Type B pancreatic cell (in vitro differentiated cells): ENCODE measurements around the gene TNN. TPM values are rescaled to one million over a fixed set of nuclear protein-coding genes. Genes with fewer than 3 reads are reported as not detected.

Experiments used
- DNase-seq: peaks from one replicate; pipeline ENCODE4 v3.0.0; 2021; ENCODE audit warnings: mixed read lengths; ENCODE audit not compliant: unreplicated experiment; ENCODE audit errors: extremely low spot score
- H3K27ac Mint-ChIP-seq: 2 replicates; pipeline ENCODE4 v1.8.0; 2021; ENCODE audit warnings: mild to moderate bottlenecking, mixed read lengths
- H3K27me3 Mint-ChIP-seq: 2 replicates; pipeline ENCODE4 v1.8.0; 2021; ENCODE audit warnings: mixed read lengths
- H3K36me3 Mint-ChIP-seq: 2 replicates; pipeline ENCODE4 v1.8.0; 2021; ENCODE audit warnings: mixed read lengths
- H3K4me1 Mint-ChIP-seq: one replicate; pipeline ENCODE4 v1.8.0; 2021; ENCODE audit warnings: mixed read lengths; ENCODE audit not compliant: unreplicated experiment
- H3K4me3 Mint-ChIP-seq: 2 replicates; pipeline ENCODE4 v1.8.0; 2021; ENCODE audit warnings: mild to moderate bottlenecking, mixed read lengths
- H3K9me3 Mint-ChIP-seq: 2 replicates; pipeline ENCODE4 v1.8.0; 2021; ENCODE audit warnings: mixed read lengths
- CTCF ChIP-seq: fragments of 200-600 bp; sonication (generic); conservative IDR thresholded peaks from 2 replicates; pipeline ENCODE4 v1.5.0; 2021; ENCODE audit warnings: antibody characterized with exemption, mild to moderate bottlenecking
- total RNA-seq: library from RNA; stranded (reverse); gene quantifications from 2 replicates; pipeline ENCODE4 v1.2.1, GENCODE V29; 2021; ENCODE audit warnings: low replicate concordance

Gene TNN
- total RNA-seq, 1 donor from 2014 or later: 5.0 TPM

- TF ChIP-seq CTCF: no peak
- Mint-ChIP-seq H3K9me3 (no peaks in the 10 kb centered on the region), H3K4me1 (no peaks in the 10 kb centered on the region), H3K36me3 (no peaks in the 10 kb centered on the region), H3K27me3 (peaks cover 27% of the 10 kb centered on the region), H3K4me3 (no peak overlapping the region), H3K27ac (no peak overlapping the region)
- no peak for DNase-seq
These were observed 89.6 kb downstream of the TNN start for GRCh38 chr1:175157200-175157599.

- Mint-ChIP-seq H3K4me1 (no peaks in the 10 kb centered on the region), H3K36me3 (no peaks in the 10 kb centered on the region), H3K4me3 (no peak overlapping the region), H3K9me3 (no peaks in the 10 kb centered on the region), H3K27ac (peak overlapping the region; percentile 70), H3K27me3 (peaks cover 17% of the 10 kb centered on the region)
- TF ChIP-seq CTCF: no peak
- no peak for DNase-seq
These were observed 90.5 kb downstream of the TNN start for GRCh38 chr1:175158170-175158591.

GRCh38 chr1:175162955-175163354, 95.3 kb downstream of the TNN start:
- Mint-ChIP-seq H3K27ac (no peak overlapping the region), H3K36me3 (peaks cover 5% of the 10 kb centered on the region), H3K4me1 (no peaks in the 10 kb centered on the region), H3K27me3 (no peaks in the 10 kb centered on the region), H3K9me3 (no peaks in the 10 kb centered on the region), H3K4me3 (no peak overlapping the region)
- DNase-seq: no peak
- TF ChIP-seq CTCF: no peak

- H3K4me1 Mint-ChIP-seq: no peaks in the 10 kb centered on the region
- H3K27ac Mint-ChIP-seq: no peak overlapping the region
- TF ChIP-seq CTCF: no peak
- no peak overlapping the region for H3K4me3 Mint-ChIP-seq
- no peaks in the 10 kb centered on the region for H3K27me3 Mint-ChIP-seq
- no peaks in the 10 kb centered on the region for H3K9me3 Mint-ChIP-seq
- DNase-seq: no peak
- H3K36me3 Mint-ChIP-seq: peaks cover 5% of the 10 kb centered on the region
These were observed 96.1 kb downstream of the TNN start for GRCh38 chr1:175163702-175164101.

- no peak for DNase-seq
- no peak overlapping the region for H3K4me3 Mint-ChIP-seq
- H3K4me1 Mint-ChIP-seq: no peaks in the 10 kb centered on the region
- H3K36me3 Mint-ChIP-seq: peaks cover 5% of the 10 kb centered on the region
- no peaks in the 10 kb centered on the region for H3K9me3 Mint-ChIP-seq
- no peaks in the 10 kb centered on the region for H3K27me3 Mint-ChIP-seq
- TF ChIP-seq CTCF: no peak
- no peak overlapping the region for H3K27ac Mint-ChIP-seq
These were observed 97.1 kb downstream of the TNN start for GRCh38 chr1:175164751-175165150.

GRCh38 chr1:175166746-175167145, 99.1 kb downstream of the TNN start:
- no peak overlapping the region for H3K4me3 Mint-ChIP-seq
- H3K9me3 Mint-ChIP-seq: no peaks in the 10 kb centered on the region
- H3K27me3 Mint-ChIP-seq: no peaks in the 10 kb centered on the region
- DNase-seq: no peak
- H3K4me1 Mint-ChIP-seq: peaks cover 7% of the 10 kb centered on the region
- TF ChIP-seq CTCF: no peak
- no peak overlapping the region for H3K27ac Mint-ChIP-seq
- H3K36me3 Mint-ChIP-seq: peaks cover 5% of the 10 kb centered on the region
